Measurements from ENCODE around the gene RNF149. TPM values are rescaled to one million over a fixed set of nuclear protein-coding genes. Genes with fewer than 3 reads are reported as not detected.

The RNF149 gene
- total RNA-seq, 1 experiment from 2014 or later, result 2.0 TPM

DNA sequence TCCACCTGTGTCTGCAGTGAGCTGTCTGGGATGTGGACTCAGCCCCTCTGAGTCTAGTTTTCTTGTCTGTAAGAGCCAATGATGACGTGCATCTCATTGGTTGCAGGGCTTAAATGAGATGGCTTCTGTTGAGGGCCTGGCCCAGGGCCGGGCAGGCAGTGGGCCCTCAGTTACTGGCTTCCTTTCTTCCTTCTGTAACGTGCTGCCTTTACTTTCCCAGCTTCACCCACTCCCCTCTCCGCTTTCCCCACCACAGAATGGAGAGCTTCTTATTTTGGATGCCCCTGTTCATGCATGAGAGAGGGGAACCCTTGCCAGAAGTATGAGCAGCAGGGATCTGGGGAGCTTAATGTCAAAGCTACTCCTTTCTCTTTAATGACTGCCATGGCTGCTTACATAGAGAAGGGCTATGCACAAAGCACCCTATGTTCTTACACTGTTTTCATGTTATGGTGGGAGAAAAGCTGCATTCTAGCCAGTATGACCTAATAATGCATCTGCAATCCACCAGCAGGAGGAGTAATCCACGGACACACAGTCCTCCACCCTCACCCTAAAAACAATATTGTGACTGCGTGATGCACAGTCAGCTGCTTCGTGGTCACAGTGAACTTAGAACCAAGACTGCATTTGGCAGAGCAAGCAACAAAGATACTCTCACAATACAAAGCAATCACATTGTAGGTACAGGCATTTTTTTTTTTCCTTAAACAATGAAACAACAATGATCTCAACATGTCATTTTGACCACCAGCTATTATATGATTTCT is 41.6 kb upstream of the RNF149 start:
- Histone ChIP-seq H3K9me2 (replicated peaks; ENCODE audit: insufficient read depth, low read length) (no peaks in the 10 kb centered on the region), H3K4me3 (ENCODE audit: low read length) (no peak overlapping the region), H4K20me1 (ENCODE audit: insufficient read depth, low read depth, low read length) (no peaks in the 10 kb centered on the region), H3K9ac (ENCODE audit: low read length) (no peak overlapping the region), H3K27ac (ENCODE audit: low read length) (no peak overlapping the region), H3K4me1 (ENCODE audit: low read length) (no peaks in the 10 kb centered on the region), H3K9me3 (ENCODE audit: low read length) (no peaks in the 10 kb centered on the region), H3K4me2 (ENCODE audit: low read depth, low read length, poor library complexity, severe bottlenecking) (no peak overlapping the region), H3K79me2 (ENCODE audit: low read length) (no peaks in the 10 kb centered on the region), H3K27me3 (ENCODE audit: low read length) (no peaks in the 10 kb centered on the region), H2AFZ (ENCODE audit: low read length) (no peak overlapping the region), H3K36me3 (ENCODE audit: insufficient read depth, low read length) (no peaks in the 10 kb centered on the region)
- no peak for DNase-seq

DNA sequence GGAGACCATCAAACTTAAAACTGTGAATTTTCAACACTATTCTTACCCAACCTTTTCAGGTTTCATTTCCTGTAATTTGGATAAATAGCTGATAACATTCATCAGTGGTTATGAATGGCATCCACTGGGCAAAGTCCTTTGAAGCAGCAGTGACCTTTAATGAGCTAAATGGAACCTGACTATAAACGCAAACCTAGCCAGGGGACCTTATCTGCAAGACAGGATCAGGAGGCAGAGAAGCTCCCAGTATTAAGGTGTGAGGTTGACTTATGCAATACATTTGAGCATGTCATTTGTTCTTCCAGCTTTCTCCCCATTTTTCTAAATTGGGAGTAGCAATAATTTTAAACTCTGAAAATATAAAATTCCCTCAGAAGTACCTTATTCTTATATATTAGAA is 40.4 kb upstream of the RNF149 start:
- H3K9ac ChIP-seq (ENCODE audit: low read length), result no peak overlapping the region
- no peaks in the 10 kb centered on the region for H3K9me3 ChIP-seq (ENCODE audit: low read length)
- no peak overlapping the region for H3K27ac ChIP-seq (ENCODE audit: low read length)
- no peak overlapping the region for H2AFZ ChIP-seq (ENCODE audit: low read length)
- H4K20me1 ChIP-seq (ENCODE audit: insufficient read depth, low read depth, low read length), result no peaks in the 10 kb centered on the region
- no peak overlapping the region for H3K4me3 ChIP-seq (ENCODE audit: low read length)
- H3K9me2 ChIP-seq (replicated peaks; ENCODE audit: insufficient read depth, low read length), result no peaks in the 10 kb centered on the region
- no peaks in the 10 kb centered on the region for H3K27me3 ChIP-seq (ENCODE audit: low read length)
- no peaks in the 10 kb centered on the region for H3K4me1 ChIP-seq (ENCODE audit: low read length)
- no peaks in the 10 kb centered on the region for H3K36me3 ChIP-seq (ENCODE audit: insufficient read depth, low read length)
- H3K79me2 ChIP-seq (ENCODE audit: low read length), result no peaks in the 10 kb centered on the region
- no peak overlapping the region for H3K4me2 ChIP-seq (ENCODE audit: low read depth, low read length, poor library complexity, severe bottlenecking)
- no peak for DNase-seq

DNA sequence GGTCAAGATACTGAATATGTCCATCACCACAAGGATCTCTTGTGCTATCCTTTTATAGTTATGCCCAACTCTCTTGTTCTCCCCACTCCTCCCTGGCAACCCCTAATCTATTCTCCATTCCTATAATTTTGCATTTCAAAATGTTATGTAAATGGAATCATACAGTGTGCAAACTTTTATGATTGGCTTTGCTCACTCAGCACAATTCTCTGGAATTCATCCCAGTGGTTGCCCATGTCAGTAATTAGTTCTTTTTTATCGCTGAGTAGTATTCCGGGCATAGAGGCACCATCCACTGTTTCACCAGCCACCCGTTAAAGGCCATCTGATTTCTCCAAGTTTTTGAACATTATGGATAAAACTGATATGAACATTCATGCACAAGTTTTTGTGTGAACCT is 38.4 kb upstream of the RNF149 start:
- no peaks in the 10 kb centered on the region for H3K9me2 ChIP-seq (replicated peaks; ENCODE audit: insufficient read depth, low read length)
- no peaks in the 10 kb centered on the region for H3K79me2 ChIP-seq (ENCODE audit: low read length)
- no peaks in the 10 kb centered on the region for H3K36me3 ChIP-seq (ENCODE audit: insufficient read depth, low read length)
- H4K20me1 ChIP-seq (ENCODE audit: insufficient read depth, low read depth, low read length), result no peaks in the 10 kb centered on the region
- DNase-seq, result no peak
- no peaks in the 10 kb centered on the region for H3K27me3 ChIP-seq (ENCODE audit: low read length)
- H3K4me3 ChIP-seq (ENCODE audit: low read length), result no peak overlapping the region
- H3K9me3 ChIP-seq (ENCODE audit: low read length), result no peaks in the 10 kb centered on the region
- no peak overlapping the region for H3K4me2 ChIP-seq (ENCODE audit: low read depth, low read length, poor library complexity, severe bottlenecking)
- no peak overlapping the region for H3K9ac ChIP-seq (ENCODE audit: low read length)
- no peak overlapping the region for H3K27ac ChIP-seq (ENCODE audit: low read length)
- no peak overlapping the region for H2AFZ ChIP-seq (ENCODE audit: low read length)
- H3K4me1 ChIP-seq (ENCODE audit: low read length), result no peaks in the 10 kb centered on the region

DNA sequence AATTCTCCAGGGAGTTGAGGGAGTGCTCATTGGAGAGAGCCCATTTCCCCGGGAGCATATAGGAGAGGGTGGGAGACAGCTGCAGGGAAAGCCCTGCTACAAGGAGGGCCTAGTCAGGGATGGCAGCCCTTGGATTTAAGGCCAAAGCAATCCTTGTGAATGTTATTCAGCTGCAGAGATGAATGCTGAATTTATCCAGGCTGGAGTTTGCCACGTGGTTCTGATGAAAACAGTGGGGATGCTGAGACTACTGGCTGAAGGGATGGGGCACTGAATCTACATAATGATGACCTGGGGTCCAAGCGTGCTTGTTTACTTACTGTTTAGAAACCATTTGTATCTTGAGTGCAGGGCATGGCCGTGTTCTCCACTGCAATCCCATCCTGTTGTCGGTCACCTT is 35.6 kb upstream of the RNF149 start:
- H3K9ac ChIP-seq (ENCODE audit: low read length), result no peak overlapping the region
- no peak overlapping the region for H3K27ac ChIP-seq (ENCODE audit: low read length)
- H3K9me2 ChIP-seq (replicated peaks; ENCODE audit: insufficient read depth, low read length), result no peaks in the 10 kb centered on the region
- H2AFZ ChIP-seq (ENCODE audit: low read length), result no peak overlapping the region
- no peak overlapping the region for H3K4me3 ChIP-seq (ENCODE audit: low read length)
- no peak overlapping the region for H3K4me2 ChIP-seq (ENCODE audit: low read depth, low read length, poor library complexity, severe bottlenecking)
- H3K4me1 ChIP-seq (ENCODE audit: low read length), result no peaks in the 10 kb centered on the region
- H3K36me3 ChIP-seq (ENCODE audit: insufficient read depth, low read length), result no peaks in the 10 kb centered on the region
- H3K27me3 ChIP-seq (ENCODE audit: low read length), result no peaks in the 10 kb centered on the region
- no peak for DNase-seq
- no peaks in the 10 kb centered on the region for H4K20me1 ChIP-seq (ENCODE audit: insufficient read depth, low read depth, low read length)
- H3K79me2 ChIP-seq (ENCODE audit: low read length), result no peaks in the 10 kb centered on the region
- no peaks in the 10 kb centered on the region for H3K9me3 ChIP-seq (ENCODE audit: low read length)

DNA sequence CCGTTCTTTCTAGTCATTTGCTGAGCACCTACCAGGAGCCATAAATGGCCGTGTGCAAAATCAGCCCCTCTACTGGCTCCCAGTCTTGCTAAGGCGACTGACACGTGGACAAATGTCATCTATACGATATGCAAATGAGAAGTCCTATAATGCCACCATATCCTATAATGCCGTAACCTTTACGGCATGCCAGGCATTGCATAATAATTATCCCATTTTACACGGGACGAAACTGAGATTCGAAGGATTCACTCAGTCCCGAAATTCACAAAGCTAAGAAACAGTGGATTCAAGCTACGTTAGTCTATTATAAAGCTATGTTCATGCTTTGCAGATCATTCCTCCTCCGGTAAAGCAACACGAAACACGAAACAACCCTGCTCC is 34.1 kb upstream of the RNF149 start:
- Histone ChIP-seq H3K27me3 (ENCODE audit: low read length) (no peaks in the 10 kb centered on the region), H3K27ac (ENCODE audit: low read length) (no peak overlapping the region), H3K9me2 (replicated peaks; ENCODE audit: insufficient read depth, low read length) (no peaks in the 10 kb centered on the region), H3K4me1 (ENCODE audit: low read length) (no peaks in the 10 kb centered on the region), H2AFZ (ENCODE audit: low read length) (no peak overlapping the region), H3K36me3 (ENCODE audit: insufficient read depth, low read length) (no peaks in the 10 kb centered on the region), H3K4me2 (ENCODE audit: low read depth, low read length, poor library complexity, severe bottlenecking) (no peak overlapping the region), H3K79me2 (ENCODE audit: low read length) (no peaks in the 10 kb centered on the region), H3K4me3 (ENCODE audit: low read length) (no peak overlapping the region), H3K9ac (ENCODE audit: low read length) (no peak overlapping the region), H3K9me3 (ENCODE audit: low read length) (no peaks in the 10 kb centered on the region), H4K20me1 (ENCODE audit: insufficient read depth, low read depth, low read length) (no peaks in the 10 kb centered on the region)
- no peak for DNase-seq

DNA sequence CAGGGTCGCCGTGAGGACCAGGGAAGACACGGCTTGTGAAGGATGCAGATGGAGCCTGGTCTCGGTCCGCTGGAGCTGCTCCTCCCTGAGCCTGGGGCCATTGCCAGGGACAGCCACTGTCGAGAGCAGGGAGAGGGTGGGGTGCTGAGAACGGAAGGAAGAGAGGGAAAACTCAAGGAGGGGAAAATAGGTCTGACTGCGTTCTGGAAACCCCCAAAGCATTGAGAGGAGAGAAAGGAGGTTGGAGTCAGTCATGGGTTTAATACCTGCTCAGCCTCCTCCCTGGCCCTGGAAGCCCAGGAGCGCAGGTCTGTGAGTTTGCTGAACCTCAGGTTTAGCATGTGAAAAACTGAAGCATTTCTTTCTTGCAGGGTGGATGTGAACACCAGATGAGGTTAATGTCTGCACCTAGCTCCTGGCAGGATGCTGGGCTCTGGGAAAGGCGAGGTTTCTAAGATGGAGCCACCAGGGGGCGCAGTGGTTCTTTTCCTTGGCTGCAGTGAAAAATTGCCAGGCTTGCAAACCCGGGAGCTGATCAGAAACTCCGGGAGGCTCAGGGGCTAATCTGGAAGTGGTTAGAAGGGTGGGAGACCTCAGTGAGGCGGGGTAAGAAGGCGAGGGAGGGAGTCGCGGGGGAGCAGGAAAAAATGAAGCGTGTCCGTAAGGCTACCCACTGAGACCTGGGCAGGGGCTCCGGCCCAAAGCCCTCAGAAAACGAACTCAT is 33.6 kb upstream of the RNF149 start:
- H3K79me2 ChIP-seq (ENCODE audit: low read length), result no peaks in the 10 kb centered on the region
- no peaks in the 10 kb centered on the region for H3K27me3 ChIP-seq (ENCODE audit: low read length)
- no peak overlapping the region for H3K9ac ChIP-seq (ENCODE audit: low read length)
- H3K36me3 ChIP-seq (ENCODE audit: insufficient read depth, low read length), result no peaks in the 10 kb centered on the region
- no peak overlapping the region for H2AFZ ChIP-seq (ENCODE audit: low read length)
- no peaks in the 10 kb centered on the region for H4K20me1 ChIP-seq (ENCODE audit: insufficient read depth, low read depth, low read length)
- no peak overlapping the region for H3K4me3 ChIP-seq (ENCODE audit: low read length)
- no peak overlapping the region for H3K4me2 ChIP-seq (ENCODE audit: low read depth, low read length, poor library complexity, severe bottlenecking)
- no peak overlapping the region for H3K27ac ChIP-seq (ENCODE audit: low read length)
- no peaks in the 10 kb centered on the region for H3K4me1 ChIP-seq (ENCODE audit: low read length)
- H3K9me3 ChIP-seq (ENCODE audit: low read length), result no peaks in the 10 kb centered on the region
- DNase-seq, result peak; percentile 81
- H3K9me2 ChIP-seq (replicated peaks; ENCODE audit: insufficient read depth, low read length), result no peaks in the 10 kb centered on the region

DNA sequence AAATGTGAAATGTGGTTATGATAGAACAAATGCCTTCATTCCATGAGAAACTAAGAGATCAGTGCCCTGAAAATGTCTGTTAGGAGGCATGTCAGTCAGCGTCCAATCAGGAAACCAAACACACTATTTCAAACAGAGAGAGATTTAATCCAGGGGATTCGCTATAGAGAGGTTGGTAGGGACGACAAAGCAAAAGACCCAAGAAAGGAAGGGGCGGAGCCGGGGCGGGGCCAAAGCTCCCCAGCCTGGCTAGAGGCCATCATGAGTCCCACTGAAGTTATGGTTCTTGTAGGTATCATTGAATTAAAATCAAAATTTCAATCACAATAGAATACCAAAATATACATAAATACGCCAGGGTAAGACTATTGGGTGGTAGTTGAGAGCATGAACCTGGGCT is 32.9 kb upstream of the RNF149 start:
- Histone ChIP-seq H3K27ac (ENCODE audit: low read length) (no peak overlapping the region), H3K36me3 (ENCODE audit: insufficient read depth, low read length) (no peaks in the 10 kb centered on the region), H3K79me2 (ENCODE audit: low read length) (no peaks in the 10 kb centered on the region), H3K9ac (ENCODE audit: low read length) (no peak overlapping the region), H3K27me3 (ENCODE audit: low read length) (no peaks in the 10 kb centered on the region), H3K4me2 (ENCODE audit: low read depth, low read length, poor library complexity, severe bottlenecking) (no peak overlapping the region), H3K4me3 (ENCODE audit: low read length) (no peak overlapping the region), H2AFZ (ENCODE audit: low read length) (no peak overlapping the region), H3K9me2 (replicated peaks; ENCODE audit: insufficient read depth, low read length) (no peaks in the 10 kb centered on the region), H3K4me1 (ENCODE audit: low read length) (no peaks in the 10 kb centered on the region), H3K9me3 (ENCODE audit: low read length) (no peaks in the 10 kb centered on the region), H4K20me1 (ENCODE audit: insufficient read depth, low read depth, low read length) (no peaks in the 10 kb centered on the region)
- no peak for DNase-seq

DNA sequence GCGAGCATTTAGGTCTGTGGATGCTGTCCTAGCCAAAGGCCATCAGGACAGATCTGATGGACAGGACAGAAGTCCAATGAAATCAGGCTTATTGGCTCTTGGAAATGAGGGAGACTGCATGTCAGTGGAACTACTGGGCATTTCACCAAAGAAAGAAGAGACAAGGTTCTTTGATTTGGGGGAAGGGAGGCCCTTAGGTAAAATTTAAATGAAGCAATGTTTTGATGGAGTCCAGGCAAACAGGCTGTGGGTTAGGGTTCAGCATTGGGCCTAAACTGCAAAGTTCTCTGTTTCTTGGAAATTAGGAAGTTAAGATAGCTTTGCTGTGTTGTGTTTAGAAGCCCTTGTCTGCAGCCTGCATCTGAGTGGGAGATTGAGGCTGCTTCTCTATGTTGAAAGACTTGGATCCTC is 31.6 kb upstream of the RNF149 start:
- Histone ChIP-seq H3K36me3 (ENCODE audit: insufficient read depth, low read length) (no peaks in the 10 kb centered on the region), H3K27ac (ENCODE audit: low read length) (no peak overlapping the region), H3K9me2 (replicated peaks; ENCODE audit: insufficient read depth, low read length) (no peaks in the 10 kb centered on the region), H4K20me1 (ENCODE audit: insufficient read depth, low read depth, low read length) (no peaks in the 10 kb centered on the region), H3K4me3 (ENCODE audit: low read length) (no peak overlapping the region), H3K9ac (ENCODE audit: low read length) (no peak overlapping the region), H3K9me3 (ENCODE audit: low read length) (no peaks in the 10 kb centered on the region), H3K4me2 (ENCODE audit: low read depth, low read length, poor library complexity, severe bottlenecking) (no peak overlapping the region), H3K4me1 (ENCODE audit: low read length) (no peaks in the 10 kb centered on the region), H2AFZ (ENCODE audit: low read length) (no peak overlapping the region), H3K27me3 (ENCODE audit: low read length) (no peaks in the 10 kb centered on the region), H3K79me2 (ENCODE audit: low read length) (no peaks in the 10 kb centered on the region)
- no peak for DNase-seq

Data from Karpas-422 (cell line).